HTERT RPE-1 (cell line): ENCODE measurements around the gene MPDZ.

Source experiments
- in situ Hi-C: fragments of 300-500 bp; cut with MboI; formaldehyde crosslinking; loops from 4 replicates; pipeline ENCODE4 v1.14.3; 2020; ENCODE audit warnings: low sequenced_read_pairs

MPDZ gene

GRCh38 chr9:13189362-13189761 lies 90.1 kb downstream of the MPDZ start:
- in situ Hi-C loops: no loop called here

- in situ Hi-C loops: no loop called here
Measured at GRCh38 chr9:13186774-13187173, 92.7 kb downstream of the MPDZ start.

- in situ Hi-C loops: no loop called here
Measured at GRCh38 chr9:13186091-13186490, 93.4 kb downstream of the MPDZ start.

- in situ Hi-C loops: no loop called here
Measured at GRCh38 chr9:13181652-13182051, 97.8 kb downstream of the MPDZ start.

DNA sequence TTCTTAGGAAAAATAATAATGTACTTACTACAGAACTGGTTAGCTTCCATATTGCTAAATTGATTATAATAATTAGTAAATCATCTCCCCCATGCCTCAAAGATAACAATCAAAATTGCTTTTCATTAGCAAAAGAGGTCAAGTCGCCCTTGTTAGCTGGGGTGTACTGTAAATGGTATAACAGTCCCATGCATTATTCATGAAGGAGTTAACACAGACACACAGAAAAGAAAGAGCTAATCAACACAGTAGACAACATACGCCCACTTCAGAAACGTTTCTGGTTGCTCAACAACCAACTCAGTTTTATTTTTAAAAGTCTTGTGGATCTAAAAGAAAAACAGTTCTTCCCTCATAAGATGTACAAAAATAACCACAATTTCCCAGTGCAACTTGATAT lies 100.2 kb downstream of the MPDZ start:
- in situ Hi-C loops: no loop called here

DNA sequence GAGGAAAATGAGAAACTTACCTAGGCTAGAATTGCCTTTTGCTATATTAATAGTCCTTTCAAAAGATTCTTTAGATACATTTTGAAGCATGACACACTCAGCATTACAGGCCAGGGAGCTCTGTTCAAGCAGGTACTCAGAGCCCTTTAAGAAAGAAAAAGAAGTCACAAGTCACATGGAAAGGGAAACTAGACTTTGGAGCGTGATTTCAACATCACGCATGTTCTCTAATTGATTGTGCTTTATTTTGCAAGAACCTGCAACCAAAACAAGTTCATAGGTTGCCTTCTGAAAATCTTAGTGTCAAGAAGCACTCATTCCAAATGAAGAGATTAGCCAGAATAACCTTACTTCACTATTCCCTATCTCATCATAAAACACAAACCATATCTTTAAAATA lies 103.8 kb downstream of the MPDZ start:
- in situ Hi-C loops: no loop called here

- in situ Hi-C loops: no loop called here
Measured at GRCh38 chr9:13174906-13175639, 104.4 kb downstream of the MPDZ start.

GRCh38 chr9:13173553-13173952 lies 105.9 kb downstream of the MPDZ start:
- in situ Hi-C loops: no loop called here

DNA sequence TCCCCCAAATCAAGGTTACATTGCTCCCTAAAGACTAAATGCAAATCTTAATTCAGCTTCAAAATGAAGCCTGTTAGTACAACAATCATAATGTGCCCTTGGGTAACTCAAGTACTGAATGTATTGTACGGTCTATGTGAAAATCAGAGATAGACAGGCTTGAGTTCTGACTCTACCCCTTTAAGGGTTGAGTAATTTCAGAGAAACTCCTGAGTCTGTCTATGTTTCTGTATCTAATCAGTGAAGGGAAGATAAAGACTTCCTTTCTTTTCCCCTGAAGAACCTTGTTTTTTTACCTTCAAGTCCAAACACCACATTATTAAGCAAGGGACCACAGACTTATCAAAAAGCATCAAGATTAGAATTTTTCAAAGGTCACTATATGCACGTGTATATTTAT lies 108.2 kb downstream of the MPDZ start:
- in situ Hi-C loops: no loop called here

DNA sequence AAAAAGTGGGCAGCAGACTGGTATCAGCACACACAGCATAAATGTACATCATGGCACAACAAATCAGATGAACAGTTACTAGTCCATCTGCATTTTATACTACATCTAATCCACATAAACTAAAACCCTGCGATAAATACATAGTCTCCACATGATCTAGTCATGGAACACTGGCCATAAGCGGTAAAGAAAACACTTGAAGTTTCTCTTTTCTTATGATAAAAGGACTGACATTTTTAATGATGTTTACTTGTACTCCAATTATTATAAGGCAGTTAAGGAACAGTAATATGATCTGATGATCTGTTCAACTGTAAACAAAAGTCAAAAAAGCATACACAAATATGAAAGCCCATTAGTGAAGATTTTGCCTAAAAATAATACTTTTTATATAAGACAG lies 112.5 kb downstream of the MPDZ start:
- in situ Hi-C loops: no loop called here

- in situ Hi-C loops: no loop called here
Measured at GRCh38 chr9:13165956-13166355, 113.5 kb downstream of the MPDZ start.

GRCh38 chr9:13165236-13165945 lies 114.1 kb downstream of the MPDZ start:
- in situ Hi-C loops: no loop called here

GRCh38 chr9:13163946-13164345 lies 115.5 kb downstream of the MPDZ start:
- in situ Hi-C loops: no loop called here

DNA sequence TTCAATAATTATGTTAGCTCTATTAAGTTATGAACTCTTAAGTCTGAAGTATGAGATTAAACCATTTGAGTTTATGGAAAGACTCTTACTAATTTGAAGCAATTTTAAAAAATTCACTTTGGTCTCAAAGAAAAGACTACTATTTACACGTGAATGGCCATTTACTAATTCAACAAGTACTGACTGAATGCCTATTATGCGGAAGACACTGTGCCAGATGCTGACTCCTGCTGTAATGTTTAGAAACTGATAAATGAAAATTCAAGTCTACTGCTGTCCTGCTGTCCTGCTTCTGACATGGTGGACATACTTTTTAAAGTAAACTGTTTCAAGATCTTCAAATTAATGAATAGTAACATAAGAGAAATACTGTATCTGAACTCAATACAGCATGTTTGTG lies 116.2 kb downstream of the MPDZ start:
- in situ Hi-C loops: no loop called here

DNA sequence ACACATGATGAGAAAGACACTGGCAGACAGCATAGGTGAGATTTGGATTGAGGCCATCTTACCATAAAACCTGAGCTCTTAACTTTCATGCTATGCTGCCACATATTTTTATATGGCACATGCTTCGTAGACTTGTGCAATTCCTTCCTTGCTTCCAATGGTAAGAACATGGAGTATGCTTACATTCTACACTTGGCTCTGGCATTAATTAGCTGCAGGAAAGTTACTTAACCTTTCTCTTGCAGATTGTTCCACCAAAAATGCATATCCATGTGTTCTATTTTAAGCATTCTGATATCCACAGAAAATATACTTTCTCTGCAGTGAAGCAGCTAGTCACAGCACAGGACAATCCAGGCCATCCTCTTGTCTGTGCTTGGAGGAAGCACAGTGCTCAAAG lies 119.4 kb downstream of the MPDZ start:
- in situ Hi-C loops: no loop called here

GRCh38 chr9:13158986-13159385 lies 120.5 kb downstream of the MPDZ start:
- in situ Hi-C loops: no loop called here

DNA sequence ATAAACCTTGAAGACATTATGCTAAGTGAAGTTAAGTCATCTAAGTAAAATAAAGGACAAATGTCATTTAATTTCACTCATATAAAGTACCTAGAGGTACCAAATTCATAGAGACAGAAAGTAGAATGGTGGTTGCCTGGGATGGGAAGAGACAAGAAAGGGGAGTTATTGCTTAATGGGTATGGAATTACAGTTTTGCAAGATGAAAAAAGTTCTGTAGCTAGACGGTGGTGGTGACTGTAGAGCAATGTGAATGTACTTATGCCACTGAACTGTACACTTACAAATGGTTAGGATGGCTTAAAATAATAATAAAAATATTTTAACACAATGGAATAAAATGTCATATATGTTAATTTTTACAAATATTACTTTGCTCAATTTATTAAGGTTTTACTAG lies 128.0 kb downstream of the MPDZ start:
- in situ Hi-C loops: no loop called here

DNA sequence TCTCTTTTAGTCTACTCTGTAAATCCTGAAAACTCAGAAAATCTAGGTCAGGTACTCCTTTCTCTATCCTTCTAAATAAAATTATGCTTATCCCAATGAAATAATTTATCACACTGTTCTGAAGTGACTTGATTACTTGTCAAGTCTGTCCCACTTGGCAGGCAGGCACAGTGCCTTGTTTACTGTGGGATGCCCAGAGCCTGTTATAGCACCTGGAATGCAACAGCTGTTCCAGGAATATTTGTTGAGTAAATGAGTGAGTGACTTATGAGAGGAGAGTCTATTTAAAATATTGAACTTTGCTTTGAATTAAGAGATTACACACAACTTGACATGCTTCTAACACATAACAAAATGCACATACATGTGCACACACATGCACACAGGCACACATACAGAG lies 130.0 kb downstream of the MPDZ start:
- in situ Hi-C loops: no loop called here

GRCh38 chr9:13146840-13147239 lies 132.7 kb downstream of the MPDZ start:
- in situ Hi-C loops: no loop called here

DNA sequence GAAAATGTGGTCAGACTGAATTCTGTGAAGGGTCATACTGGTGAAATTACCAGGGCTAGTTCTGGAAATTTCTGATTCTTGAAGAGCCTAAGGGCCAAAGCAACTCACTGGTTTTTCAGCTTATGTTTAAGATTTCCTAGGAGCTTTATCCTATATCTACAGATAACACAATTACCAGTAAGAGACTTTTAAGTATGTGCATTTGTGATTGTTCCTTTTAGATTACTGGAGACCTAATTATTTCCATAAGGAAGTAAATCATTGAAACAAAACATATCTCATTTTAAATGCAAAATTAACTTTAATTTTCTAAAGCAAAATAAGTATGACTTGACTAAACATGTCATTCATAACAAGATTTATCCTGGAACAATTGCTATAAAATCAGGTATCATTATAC lies 134.2 kb downstream of the MPDZ start:
- in situ Hi-C loops: no loop called here

DNA sequence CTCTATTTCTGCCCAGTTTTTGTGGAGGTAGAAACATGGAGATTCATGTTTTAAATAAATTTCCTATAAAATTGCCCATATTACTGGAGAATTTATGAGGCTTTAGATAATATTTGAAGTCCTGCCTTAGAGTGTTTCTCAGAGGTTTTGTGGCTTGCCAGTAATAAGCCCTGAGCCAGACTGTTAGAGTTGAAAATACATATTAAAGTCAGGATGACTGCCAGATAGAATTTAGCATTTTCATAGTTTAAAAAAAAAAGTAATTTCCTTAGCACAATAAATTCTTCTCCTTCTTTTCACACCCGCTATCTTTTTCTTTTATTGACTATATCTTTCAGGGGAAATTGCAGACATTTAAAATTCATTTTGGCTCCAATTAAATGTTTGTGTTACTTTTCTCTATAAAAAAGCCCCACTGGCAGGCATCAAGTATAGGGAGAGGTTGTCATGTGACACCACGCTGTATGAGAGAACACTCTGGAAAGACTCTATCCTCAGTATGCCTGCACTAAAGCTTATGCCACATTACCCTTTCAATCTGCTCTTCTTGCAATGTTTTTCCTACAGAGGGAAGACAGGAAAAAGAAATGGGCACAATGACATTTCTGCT lies 135.2 kb downstream of the MPDZ start:
- in situ Hi-C loops: no loop called here

DNA sequence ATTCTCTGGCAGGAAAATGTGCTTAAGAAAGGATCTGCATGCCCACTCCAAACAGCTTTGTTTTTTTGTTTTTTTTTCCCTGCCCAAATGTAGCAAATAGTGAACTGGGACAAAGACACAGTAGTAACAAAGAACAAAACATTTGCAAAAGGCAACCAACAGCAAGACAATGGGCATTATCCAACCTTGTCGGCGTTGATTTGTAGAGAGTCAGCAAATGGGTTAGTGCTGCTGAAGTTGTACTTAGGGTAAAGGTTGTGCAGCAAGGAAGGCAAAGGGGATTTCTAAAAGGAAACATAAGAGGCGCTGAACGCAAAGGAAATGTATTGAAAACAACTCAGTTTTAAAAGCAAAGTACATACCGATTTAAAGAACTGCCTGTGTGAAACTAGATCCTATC lies 136.2 kb downstream of the MPDZ start:
- in situ Hi-C loops: no loop called here
